Measurements from ENCODE around the gene HELZ.
"Not testable (repeated sequence)": the region's sequence is repeated elsewhere in the genome, so short reads cannot be mapped to it uniquely, and the experiment has no call there.

HELZ gene

DNA sequence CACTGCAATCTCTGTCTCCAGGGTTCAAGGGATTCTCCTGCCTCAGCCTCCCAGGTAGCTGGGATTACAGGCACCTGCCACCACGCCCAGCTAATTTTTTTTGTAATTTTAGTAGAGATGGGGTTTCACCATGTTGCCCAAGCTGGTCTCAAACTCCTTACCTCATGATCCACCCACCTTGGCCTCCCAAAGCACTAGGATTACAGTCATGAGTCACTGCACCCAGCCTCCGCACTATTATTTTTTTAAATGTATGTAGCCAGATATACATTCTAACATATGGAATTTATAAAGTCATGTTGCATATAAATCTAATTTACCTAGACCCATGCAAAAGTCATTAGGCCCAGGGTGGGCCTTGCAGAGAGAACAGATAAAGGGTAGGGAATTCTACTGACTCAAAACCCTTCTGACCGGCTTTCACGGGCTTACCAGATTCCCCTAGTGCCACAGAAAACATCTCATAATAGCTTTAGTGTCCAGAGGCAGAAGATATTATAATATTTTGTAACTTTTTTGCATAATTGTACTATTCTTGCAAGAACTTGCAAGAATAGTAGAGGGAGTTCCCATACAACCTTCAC, 20.5 kb upstream of the HELZ start:
- no peak for DNase-seq (ENCODE audit: low spot score)

DNA sequence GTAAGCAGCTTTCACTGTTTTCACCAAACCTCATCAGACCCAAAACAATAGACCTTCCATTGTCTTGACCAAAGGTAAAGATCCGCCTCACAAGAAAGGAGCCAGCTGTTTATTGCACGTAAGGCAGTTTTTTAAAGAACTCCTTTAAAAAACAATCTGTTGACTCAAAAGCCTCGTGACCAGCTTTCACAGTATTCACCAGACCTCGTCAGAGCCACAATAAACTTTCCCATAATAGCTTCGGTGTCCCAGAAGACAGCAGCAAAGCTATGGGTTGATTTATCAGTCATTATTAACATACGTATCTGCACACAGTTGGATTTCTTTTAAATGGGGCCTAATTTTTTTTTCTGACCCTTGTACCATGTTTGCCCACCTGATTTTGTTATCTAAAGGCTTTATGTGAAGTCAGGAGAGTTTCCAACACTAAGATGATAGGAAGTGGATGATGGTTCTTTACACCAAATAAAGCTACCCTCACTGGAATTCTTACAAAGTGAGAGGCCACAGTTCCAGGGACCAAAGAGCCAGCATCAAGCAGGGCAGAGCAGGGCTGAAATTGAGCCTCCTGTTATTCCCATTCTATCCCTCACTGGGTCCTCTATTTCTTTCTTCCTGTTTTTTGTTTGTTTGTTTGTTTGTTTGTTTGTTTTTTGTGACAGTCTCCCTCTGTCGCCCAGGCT, 17.6 kb upstream of the HELZ start:
- DNase-seq (ENCODE audit: low spot score) = no peak

DNA sequence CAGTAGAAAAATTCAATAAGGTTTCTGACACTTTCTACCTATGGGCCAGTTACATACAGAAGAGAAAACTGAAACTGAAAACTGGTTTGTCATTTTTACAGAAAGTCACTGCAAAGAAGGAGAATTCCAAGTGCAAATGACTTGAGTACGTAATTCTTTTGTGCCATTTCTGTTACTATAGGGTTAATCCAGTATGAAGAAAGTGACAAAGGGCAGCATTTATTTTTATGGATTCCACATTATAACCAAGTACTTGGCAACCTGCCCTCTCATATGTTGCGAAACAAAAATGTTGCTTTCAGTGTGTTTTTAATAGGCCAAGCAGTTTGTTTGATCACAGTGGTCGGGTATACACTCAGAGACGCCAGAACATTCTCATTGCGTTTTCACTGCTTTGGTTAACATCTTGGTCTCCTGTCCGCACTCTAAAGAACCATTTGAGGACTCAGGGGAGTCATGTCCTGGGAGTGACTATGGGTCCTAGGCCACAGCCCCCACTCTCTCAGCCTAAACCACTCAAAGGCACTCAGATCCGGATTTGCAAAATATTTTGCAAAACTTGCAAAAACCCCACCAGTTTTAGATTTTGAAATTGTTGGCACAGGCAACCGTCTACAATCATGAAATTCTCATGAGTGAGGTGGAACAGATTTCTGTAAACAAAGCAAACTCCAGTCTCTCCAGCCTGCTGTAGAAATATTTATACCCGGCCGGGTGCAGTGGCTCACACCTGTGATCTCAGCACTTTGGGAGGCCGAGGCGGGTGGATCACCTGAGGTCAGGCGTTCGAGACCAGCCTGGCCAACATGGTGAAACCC, 15.4 kb upstream of the HELZ start:
- no peak for DNase-seq (ENCODE audit: low spot score)

DNA sequence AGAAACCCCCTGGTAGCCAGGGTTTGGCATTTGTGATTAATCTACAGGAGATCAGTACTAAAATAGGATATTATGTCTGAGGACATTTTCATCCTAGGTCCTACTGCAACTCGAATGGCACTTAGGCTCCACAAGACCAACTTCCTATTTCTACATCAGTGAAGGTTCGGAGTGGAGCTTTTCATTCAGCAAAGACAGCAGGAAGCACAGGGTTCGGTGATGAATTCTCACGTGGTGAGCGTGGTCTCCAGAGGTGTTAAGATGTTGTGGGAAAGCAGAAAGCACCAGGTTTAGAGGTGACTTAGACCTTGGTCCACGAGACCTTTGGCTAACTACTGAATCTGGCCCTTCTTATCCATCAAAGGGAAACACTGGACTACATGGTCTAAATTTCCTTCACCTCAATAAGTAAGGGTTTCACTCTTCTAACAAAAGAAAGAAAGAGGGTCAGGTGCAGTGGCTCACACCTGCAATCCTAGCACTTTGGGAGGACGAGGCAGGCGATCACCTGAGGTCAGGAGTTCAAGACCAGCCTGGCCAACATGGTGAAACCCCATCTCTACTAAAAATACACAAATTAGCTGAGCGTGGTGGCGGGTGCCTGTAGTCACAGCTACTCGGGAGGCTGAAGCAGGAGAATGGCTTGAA, 13.9 kb upstream of the HELZ start:
- DNase-seq (ENCODE audit: low spot score) = no peak

DNA sequence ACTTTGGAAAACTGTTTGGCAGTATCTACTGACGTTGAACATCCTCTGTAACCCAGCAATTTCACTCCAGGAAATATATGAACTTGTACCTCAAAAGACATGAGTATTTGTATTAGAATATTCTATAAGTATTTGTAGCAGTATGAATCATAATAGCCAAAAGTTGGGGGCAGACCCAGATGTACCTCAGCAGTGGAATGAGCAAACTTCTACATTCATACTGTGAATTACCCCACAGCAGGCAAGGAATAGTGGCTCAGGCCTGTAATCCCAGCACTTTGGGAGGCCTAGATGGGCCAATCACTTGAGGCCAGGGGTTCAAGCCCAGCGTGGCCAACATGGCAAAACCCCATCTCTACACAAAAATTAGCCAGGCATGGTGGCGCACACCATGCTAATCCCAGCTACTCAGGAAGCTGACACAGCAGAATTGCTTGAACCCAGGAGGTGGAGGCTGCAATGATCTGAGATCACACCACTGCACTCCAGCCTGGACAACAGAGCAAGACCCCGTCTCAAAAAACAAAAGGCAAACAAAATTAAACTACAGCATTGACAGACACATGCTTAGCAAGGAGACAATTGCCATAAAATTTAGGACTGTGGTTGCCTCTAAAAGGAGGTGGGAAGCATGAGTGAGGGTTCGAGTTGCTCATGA, 11.2 kb upstream of the HELZ start:
- DNase-seq (ENCODE audit: low spot score) = no peak

DNA sequence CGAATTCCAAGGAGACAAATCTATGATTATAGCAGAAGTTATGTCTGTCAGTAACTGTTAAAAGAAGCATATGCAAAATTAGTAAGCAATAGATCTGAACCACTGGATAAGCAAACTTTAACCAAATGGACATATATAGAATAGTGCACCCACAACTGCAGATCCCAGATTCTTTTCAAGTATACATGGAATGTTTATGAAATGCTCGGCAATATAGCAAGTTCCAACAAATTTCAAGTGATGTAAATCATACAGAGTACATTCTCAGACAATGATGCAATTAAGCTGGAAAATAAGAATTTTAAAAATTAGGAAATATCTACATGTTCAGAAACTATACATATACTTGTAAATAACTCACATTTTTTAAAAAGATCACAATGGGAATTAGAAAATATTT, 8.4 kb upstream of the HELZ start:
- DNase-seq (ENCODE audit: low spot score) = no peak

DNA sequence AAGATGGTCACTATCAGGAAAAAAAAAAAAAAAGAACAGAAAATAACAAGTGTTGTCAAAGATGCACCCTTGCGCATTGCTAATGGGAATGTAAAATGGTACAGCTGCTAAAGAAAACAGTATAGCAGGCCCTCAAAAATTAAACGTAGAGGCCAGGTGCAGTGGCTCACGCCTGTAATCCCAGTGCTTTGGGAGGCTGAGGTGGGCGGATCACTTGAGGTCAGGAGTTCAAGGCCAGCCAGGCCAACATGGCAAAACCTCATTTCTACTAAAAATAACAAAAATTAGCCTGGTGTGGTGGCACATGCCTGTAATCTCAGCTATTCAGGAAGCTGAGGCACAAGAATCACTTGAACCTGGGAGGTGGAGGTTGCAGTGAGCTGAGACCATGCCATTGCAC, 6.6 kb upstream of the HELZ start:
- DNase-seq (ENCODE audit: low spot score) = not testable (repeated sequence)

DNA sequence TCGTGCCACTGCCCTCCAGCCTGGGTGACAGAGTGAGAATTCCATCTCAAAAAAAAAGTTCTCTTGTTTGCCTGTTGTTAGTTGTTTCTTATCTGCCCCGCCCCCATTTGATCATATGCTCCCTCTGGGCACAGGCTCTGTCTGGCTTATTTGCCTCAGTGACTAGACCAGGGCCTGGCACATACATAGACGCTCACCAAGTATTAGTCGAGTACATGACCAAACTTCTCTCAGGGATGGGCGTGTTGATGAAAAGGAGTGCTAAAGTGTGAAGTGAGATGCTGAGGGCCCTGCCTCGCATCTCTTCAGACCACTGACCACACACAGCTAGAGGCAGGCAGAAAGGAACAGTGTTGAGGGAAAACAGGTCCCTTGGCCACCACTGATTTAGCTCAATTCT, 3.3 kb upstream of the HELZ start:
- DNase-seq (ENCODE audit: low spot score) = no peak

DNA sequence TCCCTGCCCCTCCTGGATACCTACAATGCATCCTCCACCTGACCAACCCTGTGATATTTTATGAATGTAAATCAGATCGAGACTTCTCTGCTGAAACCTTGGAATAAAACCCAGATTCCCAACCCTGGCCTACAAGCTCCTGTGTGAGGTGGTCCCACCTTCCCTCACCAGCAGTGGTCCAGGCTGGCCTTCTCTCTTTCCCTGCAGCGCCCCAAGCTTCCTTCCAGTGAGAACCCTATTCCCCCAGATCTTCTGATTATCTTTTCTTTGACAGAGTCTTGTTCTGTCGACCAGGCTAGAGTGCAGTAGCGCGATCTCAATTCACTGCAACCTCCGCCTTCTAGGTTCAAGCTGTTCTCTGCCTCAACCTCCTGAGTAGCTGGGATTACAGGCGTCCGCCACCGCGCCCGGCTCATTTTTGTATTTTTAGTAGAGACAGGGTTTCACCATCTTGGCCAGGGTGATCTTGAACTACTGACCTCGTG, 2.5 kb upstream of the HELZ start:
- no peak for DNase-seq (ENCODE audit: low spot score)

DNA sequence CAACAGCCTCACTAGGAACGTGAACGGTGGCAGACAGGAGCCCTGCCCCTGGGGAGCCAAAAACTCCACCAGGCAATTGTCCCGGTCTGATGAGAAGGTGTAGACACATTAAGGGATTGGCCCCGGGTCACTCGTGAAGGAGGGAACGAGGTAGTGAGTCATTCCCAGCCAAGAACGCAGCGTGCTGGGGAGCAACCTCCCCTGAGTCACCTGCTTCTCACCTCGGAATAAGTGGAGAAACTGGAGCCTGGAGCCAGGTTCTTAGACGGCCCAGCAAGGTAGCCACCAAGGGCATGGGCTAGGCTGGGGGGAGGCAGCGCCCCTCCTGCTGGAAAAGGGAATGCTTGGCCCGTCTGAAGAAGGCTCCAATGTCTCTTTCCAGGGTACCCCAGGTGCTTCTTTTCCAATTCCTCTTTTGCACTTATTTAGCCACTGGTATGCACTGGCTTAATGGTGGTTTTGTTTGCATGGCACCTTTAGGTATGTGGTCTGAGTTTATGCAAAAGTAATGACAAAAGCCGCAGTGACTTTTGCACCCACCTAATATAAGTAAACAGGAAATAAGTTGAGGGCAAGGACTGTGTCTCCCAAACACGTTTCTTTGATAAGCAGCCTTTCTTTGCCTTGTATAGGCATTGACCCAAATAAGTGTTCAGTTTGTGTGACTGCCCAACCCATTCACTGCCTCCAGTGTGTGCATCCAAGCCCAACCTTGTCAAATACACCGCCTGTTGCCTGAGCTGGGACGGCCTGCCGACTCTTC, 1.8 kb upstream of the HELZ start:
- no peak for DNase-seq (ENCODE audit: low spot score)

DNA sequence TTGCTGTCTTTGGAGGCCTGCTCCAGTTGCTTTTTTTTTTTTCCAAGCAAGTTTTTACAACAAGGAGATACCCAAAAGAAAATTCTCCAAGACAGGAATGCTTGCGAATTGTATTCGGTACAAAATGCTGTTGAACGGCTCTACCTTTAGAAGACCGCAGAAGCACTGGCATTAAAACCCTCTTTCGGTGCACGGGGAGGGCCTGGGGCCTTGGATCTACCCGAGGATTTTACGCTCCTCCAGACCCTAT, 1.3 kb upstream of the HELZ start:
- no peak for DNase-seq (ENCODE audit: low spot score)

DNA sequence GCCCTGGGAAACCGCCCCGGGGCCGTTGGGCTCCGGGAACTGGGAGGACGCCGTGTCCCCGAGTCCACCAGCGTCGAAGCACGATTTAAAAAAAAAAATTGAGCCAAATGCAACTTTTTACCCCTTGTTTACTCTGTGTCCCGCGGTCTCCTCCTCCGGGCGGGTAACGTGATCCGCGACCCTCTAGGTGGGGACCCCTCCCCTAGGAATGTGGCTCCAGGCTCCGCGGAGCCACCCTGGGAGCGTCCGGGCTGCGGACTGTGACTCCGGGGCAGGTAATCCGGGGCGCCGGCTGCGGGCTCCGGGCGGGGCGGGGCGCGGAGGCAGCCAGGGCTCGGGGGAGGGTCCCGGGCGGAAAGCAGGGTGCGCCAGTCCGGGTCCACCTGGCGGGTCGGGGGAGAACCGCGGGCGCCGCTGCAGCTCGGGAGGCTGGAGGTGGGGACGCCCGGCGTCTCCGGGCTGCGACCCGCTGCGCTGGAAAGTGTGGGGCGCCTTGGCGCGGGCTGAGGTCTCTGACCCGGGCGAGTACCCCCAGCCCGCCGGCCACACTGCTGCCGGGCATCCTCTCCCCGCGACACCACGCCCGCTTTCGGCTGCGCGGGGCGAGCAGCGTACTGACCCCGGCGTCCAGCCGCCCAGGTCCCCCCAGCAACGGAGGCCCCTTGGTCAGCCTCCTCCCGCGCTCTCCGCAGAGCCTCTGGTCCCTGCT, 852 bp upstream of the HELZ start:
- no peak for DNase-seq (ENCODE audit: low spot score)

DNA sequence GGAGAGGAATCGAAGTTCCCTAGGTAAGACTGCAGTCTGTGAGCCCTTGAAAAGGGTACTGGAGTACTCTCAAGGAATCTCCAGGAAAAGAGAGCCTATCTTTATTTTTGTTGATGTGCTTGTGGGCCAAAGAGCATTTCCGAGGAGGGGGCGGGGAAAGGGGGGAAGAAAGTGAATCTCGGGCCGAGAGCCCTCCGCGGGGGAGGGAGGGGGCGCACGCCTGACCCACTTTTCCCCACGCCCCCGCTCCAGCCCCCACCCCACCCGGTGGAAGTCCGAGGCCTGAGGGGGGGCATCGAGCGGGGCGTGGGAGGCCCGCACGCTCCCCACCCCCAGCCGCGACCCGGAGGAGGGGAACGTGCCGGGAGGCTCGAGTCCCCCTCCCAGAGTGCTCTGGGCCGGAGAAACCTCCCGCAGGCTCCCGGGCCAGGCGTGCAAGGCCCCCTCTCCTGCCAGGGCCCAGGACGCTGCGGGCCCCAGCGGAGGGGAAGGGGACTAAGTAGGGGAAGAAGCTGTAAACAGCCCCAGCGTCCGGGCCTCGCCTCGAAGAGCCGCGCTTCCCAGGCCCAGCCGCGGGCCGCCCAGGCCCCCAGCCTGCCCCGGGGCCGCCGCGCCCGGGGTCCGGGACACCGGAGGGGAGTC, 444 bp downstream of the HELZ start:
- DNase-seq (ENCODE audit: low spot score) = no peak

DNA sequence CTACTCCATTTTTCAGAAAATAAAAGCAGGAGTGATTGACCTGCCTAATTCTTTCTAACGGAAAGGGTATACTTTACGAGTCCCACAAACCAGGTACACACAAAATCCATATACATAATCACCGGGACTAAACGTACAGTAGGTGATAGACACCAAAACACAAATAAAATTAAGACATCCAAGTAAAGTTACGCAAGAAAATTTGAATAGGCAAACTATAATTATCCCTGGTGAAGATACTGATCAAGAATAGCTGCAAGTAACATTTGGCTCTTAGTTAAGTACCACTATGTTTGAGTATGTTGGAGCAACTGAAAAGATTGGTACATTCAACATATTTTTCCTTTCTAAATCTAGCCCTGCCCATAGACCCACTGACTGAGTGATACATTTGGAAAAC, 1.7 kb downstream of the HELZ start:
- no peak for DNase-seq (ENCODE audit: low spot score)

DNA sequence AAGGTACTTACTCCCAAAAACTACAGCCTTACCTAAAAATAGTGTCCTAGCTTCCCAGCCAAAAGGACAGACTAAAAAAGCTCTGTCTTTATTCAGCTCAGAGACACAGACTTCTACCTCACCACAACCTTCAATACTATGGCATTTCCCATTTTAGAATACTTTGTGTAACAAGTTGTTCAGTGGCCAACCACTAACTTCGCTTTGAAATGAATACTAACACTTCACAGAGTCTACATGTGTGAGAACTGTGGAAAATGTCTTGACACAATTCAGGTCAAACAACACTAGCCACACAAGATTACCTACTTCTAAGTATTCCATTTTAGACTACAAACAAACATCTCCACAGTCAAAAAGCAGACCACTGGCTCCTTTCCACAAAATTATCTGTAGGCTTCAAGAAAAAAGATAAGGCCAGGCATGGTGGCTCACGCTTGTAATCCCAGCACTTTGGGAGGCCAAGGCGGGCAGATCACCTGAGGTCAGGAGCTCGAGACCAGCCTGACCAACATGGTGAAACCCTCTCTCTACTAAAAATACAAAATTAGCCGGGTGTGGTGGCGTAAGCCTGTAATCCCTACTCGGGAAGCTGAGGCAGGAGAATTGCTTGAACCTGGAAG, 3.2 kb downstream of the HELZ start:
- no peak for DNase-seq (ENCODE audit: low spot score)

DNA sequence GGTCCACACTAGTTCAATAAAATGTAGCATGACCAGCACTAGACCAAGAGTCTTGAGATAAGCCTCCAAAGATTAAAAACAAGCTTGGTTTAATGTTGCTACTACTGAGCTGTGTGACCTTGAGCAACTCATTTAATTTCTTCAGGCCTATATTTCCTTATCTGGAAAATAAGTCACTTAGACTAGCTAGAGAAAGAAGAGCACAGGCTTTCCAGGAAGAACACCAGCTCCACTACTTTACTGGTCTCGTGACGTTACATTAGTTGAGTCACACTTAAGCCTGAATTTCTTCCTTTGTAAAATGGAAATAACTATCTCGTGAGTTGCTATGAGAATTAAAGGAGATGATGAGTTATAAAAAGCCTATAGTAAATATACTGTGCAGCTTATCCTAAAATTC, 5.4 kb downstream of the HELZ start:
- no peak for DNase-seq (ENCODE audit: low spot score)

DNA sequence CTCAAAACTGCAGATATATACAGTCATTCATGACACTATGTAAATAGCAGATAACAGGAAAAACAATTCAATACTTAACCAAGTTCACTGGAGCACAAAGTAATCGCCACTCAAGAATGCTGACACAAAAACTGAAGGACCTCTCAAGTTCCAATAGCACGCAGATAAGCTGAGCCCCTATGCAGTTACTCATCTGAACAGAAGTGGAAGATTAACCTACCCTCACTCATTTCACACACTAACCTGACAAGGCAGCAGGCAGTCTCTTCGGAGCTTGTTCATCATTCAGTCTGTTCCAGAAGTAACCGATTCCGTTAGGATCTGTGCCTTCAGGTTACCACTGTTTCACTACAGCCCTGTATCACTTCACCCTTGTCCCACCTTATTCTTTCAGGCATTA, 6.0 kb downstream of the HELZ start:
- DNase-seq (ENCODE audit: low spot score) = no peak

DNA sequence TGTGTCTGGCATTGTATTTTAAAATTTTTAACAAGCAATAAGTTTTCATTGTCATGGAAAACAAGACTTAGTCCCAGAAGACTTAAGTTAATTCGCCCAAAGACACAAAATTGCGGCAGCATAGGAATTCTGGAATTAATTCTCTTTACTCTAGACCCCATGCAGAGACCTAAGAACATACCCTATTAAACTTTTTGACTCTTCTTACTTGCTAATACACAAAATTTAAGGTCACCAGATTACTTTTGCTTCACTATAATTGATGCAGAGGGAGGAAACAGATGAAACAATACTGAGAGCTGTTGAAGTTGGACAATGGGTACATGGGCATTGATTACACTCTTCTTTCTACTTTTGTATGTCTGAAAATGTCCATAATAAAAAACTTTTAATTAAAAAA, 12.6 kb downstream of the HELZ start:
- DNase-seq (ENCODE audit: low spot score) = no peak

DNA sequence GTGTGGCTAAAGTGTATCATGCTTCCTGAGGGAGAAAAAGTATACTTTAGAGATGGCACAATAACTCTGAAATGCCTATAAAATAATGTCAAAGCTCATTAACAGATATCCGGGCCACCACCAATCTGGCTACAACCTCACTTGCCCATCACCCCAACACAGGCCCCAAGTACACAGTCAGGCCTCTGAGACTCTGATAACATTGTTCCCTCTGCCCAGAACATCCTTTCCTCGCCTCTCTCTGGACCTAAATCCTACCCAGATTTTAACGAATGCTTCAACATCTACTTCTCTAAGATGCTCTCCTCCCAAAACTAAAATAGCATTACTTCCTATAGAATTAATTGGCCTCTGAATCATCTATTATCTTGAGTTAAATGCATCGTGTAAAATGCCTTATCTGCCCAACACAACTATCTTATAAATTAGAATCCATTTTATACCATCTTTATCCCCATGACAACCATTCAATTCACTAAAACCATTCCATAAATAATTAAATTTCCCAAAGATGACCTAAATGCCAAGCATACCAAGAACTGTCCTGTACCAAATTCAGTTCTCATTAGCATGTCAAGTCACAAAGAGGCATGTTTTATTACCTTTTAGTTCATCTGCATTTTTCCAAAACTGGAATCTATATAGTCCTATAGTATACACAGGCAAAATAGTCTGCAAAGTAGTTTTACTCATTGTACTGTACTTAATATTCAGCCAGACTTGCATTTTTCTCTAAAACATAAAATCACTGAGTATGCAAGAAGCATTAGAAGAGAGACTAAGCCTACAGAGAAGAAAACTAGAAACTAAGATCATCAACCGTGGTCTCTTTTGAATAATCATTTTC, 15.7 kb downstream of the HELZ start:
- no peak for DNase-seq (ENCODE audit: low spot score)

All from hepatic stellate cell (primary cell).